Measurements from ENCODE around the gene STARD5.

The STARD5 gene

GRCh38 chr15:81341351-81341750 is 17.4 kb upstream of the STARD5 start:
- no peak overlapping the region for H3K4me3 ChIP-seq (replicated peaks; ENCODE audit: insufficient read depth, low read length)
- no peak for TF ChIP-seq SPI1 (IDR thresholded peaks at IDR 0.05; ENCODE audit: borderline replicate concordance, low read depth)
- TF ChIP-seq GABPA (IDR thresholded peaks at IDR 0.05; ENCODE audit: low read depth), result no peak
- TF ChIP-seq, protein P1, sequence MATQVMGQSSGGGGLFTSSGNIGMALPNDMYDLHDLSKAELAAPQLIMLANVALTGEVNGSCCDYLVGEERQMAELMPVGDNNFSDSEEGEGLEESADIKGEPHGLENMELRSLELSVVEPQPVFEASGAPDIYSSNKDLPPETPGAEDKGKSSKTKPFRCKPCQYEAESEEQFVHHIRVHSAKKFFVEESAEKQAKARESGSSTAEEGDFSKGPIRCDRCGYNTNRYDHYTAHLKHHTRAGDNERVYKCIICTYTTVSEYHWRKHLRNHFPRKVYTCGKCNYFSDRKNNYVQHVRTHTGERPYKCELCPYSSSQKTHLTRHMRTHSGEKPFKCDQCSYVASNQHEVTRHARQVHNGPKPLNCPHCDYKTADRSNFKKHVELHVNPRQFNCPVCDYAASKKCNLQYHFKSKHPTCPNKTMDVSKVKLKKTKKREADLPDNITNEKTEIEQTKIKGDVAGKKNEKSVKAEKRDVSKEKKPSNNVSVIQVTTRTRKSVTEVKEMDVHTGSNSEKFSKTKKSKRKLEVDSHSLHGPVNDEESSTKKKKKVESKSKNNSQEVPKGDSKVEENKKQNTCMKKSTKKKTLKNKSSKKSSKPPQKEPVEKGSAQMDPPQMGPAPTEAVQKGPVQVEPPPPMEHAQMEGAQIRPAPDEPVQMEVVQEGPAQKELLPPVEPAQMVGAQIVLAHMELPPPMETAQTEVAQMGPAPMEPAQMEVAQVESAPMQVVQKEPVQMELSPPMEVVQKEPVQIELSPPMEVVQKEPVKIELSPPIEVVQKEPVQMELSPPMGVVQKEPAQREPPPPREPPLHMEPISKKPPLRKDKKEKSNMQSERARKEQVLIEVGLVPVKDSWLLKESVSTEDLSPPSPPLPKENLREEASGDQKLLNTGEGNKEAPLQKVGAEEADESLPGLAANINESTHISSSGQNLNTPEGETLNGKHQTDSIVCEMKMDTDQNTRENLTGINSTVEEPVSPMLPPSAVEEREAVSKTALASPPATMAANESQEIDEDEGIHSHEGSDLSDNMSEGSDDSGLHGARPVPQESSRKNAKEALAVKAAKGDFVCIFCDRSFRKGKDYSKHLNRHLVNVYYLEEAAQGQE (IDR thresholded peaks at IDR 0.05; ENCODE audit: insufficient replicate concordance, low read depth), result no peak
- TF ChIP-seq POLR2AphosphoS5 (IDR thresholded peaks at IDR 0.05; ENCODE audit: low read depth), result no peak
- no peak for TF ChIP-seq CTCF (IDR thresholded peaks at IDR 0.05; ENCODE audit: insufficient read depth, low read length)

GRCh38 chr15:81339851-81340250 is 15.9 kb upstream of the STARD5 start:
- TF ChIP-seq CTCF (IDR thresholded peaks at IDR 0.05; ENCODE audit: insufficient read depth, low read length), result no peak
- no peak for TF ChIP-seq SPI1 (IDR thresholded peaks at IDR 0.05; ENCODE audit: borderline replicate concordance, low read depth)
- no peak for TF ChIP-seq POLR2AphosphoS5 (IDR thresholded peaks at IDR 0.05; ENCODE audit: low read depth)
- no peak for TF ChIP-seq GABPA (IDR thresholded peaks at IDR 0.05; ENCODE audit: low read depth)
- TF ChIP-seq, protein P1 (IDR thresholded peaks at IDR 0.05; ENCODE audit: insufficient replicate concordance, low read depth), result no peak
- Histone ChIP-seq H3K27me3 (ENCODE audit: insufficient read depth, poor library complexity, severe bottlenecking) (no peaks in the 10 kb centered on the region), H3K4me3 (replicated peaks; ENCODE audit: insufficient read depth, low read length) (no peak overlapping the region), H3K27ac (replicated peaks) (no peak overlapping the region)
- DNase-seq (ENCODE audit: low read depth in 1 of 2, low spot score in 1 of 2), result no peak

More at GRCh38 chr15:81341351-81341750, 17.4 kb upstream of the STARD5 start:
- H3K27ac ChIP-seq (replicated peaks), result no peak overlapping the region
- no peak for DNase-seq (ENCODE audit: low read depth in 1 of 2, low spot score in 1 of 2)
- no peaks in the 10 kb centered on the region for H3K27me3 ChIP-seq (ENCODE audit: insufficient read depth, poor library complexity, severe bottlenecking)

GRCh38 chr15:81339321-81339720 is 15.4 kb upstream of the STARD5 start:
- no peaks in the 10 kb centered on the region for H3K27me3 ChIP-seq (ENCODE audit: insufficient read depth, poor library complexity, severe bottlenecking)
- no peak for TF ChIP-seq SPI1 (IDR thresholded peaks at IDR 0.05; ENCODE audit: borderline replicate concordance, low read depth)
- no peak overlapping the region for H3K4me3 ChIP-seq (replicated peaks; ENCODE audit: insufficient read depth, low read length)
- no peak overlapping the region for H3K27ac ChIP-seq (replicated peaks)
- no peak for DNase-seq (ENCODE audit: low read depth in 1 of 2, low spot score in 1 of 2)

GRCh38 chr15:81338170-81339007 is 14.4 kb upstream of the STARD5 start:
- no peak overlapping the region for H3K27ac ChIP-seq (replicated peaks)
- TF ChIP-seq, protein P1 (IDR thresholded peaks at IDR 0.05; ENCODE audit: insufficient replicate concordance, low read depth), result no peak
- no peak for TF ChIP-seq SPI1 (IDR thresholded peaks at IDR 0.05; ENCODE audit: borderline replicate concordance, low read depth)
- TF ChIP-seq POLR2AphosphoS5 (IDR thresholded peaks at IDR 0.05; ENCODE audit: low read depth), result no peak
- TF ChIP-seq GABPA (IDR thresholded peaks at IDR 0.05; ENCODE audit: low read depth), result no peak
- no peak for TF ChIP-seq CTCF (IDR thresholded peaks at IDR 0.05; ENCODE audit: insufficient read depth, low read length)
- no peaks in the 10 kb centered on the region for H3K27me3 ChIP-seq (ENCODE audit: insufficient read depth, poor library complexity, severe bottlenecking)
- no peak overlapping the region for H3K4me3 ChIP-seq (replicated peaks; ENCODE audit: insufficient read depth, low read length)
- no peak for DNase-seq (ENCODE audit: low read depth in 1 of 2, low spot score in 1 of 2)

Data from HL-60 (cell line).